Peyer's patch (tissue), 4 donors: ENCODE data around the gene C19orf12. TPM values are rescaled to one million over a fixed set of nuclear protein-coding genes. Genes with fewer than 3 reads are reported as not detected.

Source experiments
- DNase-seq, 3 donors: peaks; one replicate each; pipeline ENCODE4 v3.0.0-alpha.2; 2017 to 2019
- H3K27ac ChIP-seq, 4 donors: fragments of 200-600 bp; sonication (generic); one replicate each; pipeline ENCODE4 v1.5.1; 2016 to 2019
- H3K27me3 ChIP-seq, 2 donors: fragments of 200-600 bp; sonication (generic); one replicate each; pipeline ENCODE4 v1.5.1; 2019
- H3K36me3 ChIP-seq, 3 donors: fragments of 200-600 bp; sonication (generic); one replicate each; pipeline ENCODE4 v1.5.1; 2016 to 2019
- H3K4me1 ChIP-seq, 4 donors: fragments of 200-600 bp; sonication (generic); one replicate each; pipeline ENCODE4 v1.5.1; 2016 to 2019
- H3K4me3 ChIP-seq, 4 donors: fragments of 200-600 bp; sonication (generic); 1 replicate in 3 of 4; 2 replicates in 1 of 4; pipeline ENCODE4 v1.5.1; 2016 to 2019; ENCODE audit warnings: mild to moderate bottlenecking in 1 of 4
- H3K9me3 ChIP-seq, 4 donors: fragments of 200-600 bp; sonication (generic); one replicate each; pipeline ENCODE4 v1.5.1; 2016 to 2019; ENCODE audit warnings: mild to moderate bottlenecking in 1 of 4
- CTCF ChIP-seq, 6 experiments: fragments of 450-650 bp in 4 of 6; fragments of 200-600 bp in 2 of 6; sonication (generic) in 1 of 6; IDR thresholded peaks; one replicate each; pipeline ENCODE4 v1.5.1; 2017 to 2019; ENCODE audit warnings: antibody characterized with exemption in 6 of 6, mild to moderate bottlenecking in 3 of 6, moderate library complexity in 1 of 6
- POLR2A ChIP-seq, 2 donors: fragments of 450-650 bp; IDR thresholded peaks; one replicate each; pipeline ENCODE4 v1.5.1; 2017; ENCODE audit warnings: antibody characterized with exemption in 2 of 2, mild to moderate bottlenecking in 2 of 2, moderate library complexity in 2 of 2
- total RNA-seq, 4 donors: library from RNA; depleted of rRNA; stranded (reverse); fragments of >200 nt; gene quantifications; one replicate each; pipeline ENCODE4 v1.1.0, GENCODE V29; 2016

C19orf12 gene
- total RNA-seq, 4 donors from 2014 or later, result 18.2 to 49.1 (median 28.2) TPM

DNA sequence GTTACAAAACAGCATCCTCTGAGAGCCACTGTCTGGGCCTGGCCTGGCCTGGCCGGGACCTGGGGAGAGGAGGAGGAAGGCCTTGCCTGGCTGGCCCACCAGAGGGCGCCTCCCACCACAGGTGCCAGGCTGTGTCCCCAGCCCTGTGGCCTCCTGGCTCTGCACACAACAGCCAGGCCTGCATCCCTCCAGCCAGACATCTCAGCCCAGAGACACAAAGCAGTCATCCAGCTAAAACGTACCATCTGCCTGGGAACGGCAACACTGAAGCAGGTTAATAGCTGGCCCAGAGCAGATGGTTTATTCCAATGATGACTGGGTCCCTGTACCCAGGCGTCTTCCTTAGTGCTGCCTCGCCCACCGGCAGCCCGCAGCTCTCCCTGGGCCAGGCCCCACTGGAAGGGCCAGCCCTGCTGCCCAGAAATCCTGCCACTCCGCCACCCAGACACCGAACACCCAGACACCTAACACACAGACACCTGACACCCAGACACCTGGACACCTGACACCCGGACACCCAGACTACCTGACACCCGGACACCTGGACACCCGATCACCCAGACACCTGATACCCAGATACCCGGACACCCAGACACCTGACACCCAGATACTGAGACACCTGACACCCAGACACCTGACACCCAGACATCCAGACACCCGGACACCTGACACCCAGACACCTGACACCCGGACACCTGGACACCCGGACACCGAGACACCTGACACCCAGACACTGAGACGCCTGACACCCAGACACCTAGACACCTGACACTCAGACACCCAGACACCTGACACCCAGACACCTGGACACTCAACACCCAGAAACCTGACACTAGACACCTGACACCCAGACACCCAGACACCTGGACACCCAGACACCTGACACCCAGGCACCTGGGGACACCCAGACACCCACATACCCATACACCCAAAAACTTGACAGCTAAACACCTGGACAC lies 20.1 kb downstream of the C19orf12 start:
- Histone ChIP-seq H3K4me3 (no peak overlapping the region), H3K36me3 (no peaks in the 10 kb centered on the region), H3K27me3 (no peaks in the 10 kb centered on the region), H3K27ac (no peak overlapping the region), H3K4me1 (no peaks in the 10 kb centered on the region), H3K9me3 (peaks cover 0 to 5% (median 0%) of the 10 kb centered on the region in 4 donors)
- DNase-seq, result peak; percentile 80 to 91 (median 89)
- TF ChIP-seq POLR2A (IDR thresholded peaks at IDR 0.05) (no peak), CTCF (IDR thresholded peaks at IDR 0.05) (peak; percentile 51 to 95 (median 90))

DNA sequence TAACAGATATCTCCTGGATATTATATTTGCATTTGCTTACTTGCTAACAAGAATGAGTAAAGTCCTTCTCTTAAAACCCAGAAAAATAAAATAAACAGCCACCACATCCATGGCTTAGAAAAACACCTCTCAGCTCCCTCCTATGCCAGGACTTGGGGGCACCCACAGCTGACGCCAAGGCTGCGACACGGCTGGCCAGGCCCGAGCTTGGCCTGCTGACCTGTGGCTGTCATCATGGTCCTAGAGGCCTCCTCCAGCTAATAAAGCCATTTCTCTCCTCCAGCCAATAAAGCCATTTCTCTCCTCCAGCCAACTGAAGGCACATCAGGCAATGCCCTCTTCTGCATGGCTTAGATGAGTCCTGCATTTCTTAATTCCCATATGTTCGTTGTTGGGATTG lies 20.9 kb downstream of the C19orf12 start:
- no peak for TF ChIP-seq POLR2A (IDR thresholded peaks at IDR 0.05)
- no peak for TF ChIP-seq CTCF (IDR thresholded peaks at IDR 0.05)
- Histone ChIP-seq H3K4me1 (no peaks in the 10 kb centered on the region), H3K27me3 (no peaks in the 10 kb centered on the region), H3K9me3 (peaks cover 0 to 5% (median 0%) of the 10 kb centered on the region in 4 donors), H3K27ac (no peak overlapping the region), H3K4me3 (no peak overlapping the region), H3K36me3 (no peaks in the 10 kb centered on the region)
- DNase-seq, result no peak

- Histone ChIP-seq H3K36me3 (no peaks in the 10 kb centered on the region), H3K27me3 (no peaks in the 10 kb centered on the region), H3K4me3 (no peak overlapping the region), H3K27ac (no peak overlapping the region), H3K4me1 (no peaks in the 10 kb centered on the region), H3K9me3 (peaks cover 0 to 5% (median 0%) of the 10 kb centered on the region in 4 donors)
- peak in 1 of 3 donors; percentile 64 for DNase-seq
- TF ChIP-seq CTCF (IDR thresholded peaks at IDR 0.05) (peak in 4 of 6 experiments; percentile 38 to 51 (median 42)), POLR2A (IDR thresholded peaks at IDR 0.05) (no peak)
These were observed 24.2 kb downstream of the C19orf12 start for GRCh38 chr19:29690842-29691241.

DNA sequence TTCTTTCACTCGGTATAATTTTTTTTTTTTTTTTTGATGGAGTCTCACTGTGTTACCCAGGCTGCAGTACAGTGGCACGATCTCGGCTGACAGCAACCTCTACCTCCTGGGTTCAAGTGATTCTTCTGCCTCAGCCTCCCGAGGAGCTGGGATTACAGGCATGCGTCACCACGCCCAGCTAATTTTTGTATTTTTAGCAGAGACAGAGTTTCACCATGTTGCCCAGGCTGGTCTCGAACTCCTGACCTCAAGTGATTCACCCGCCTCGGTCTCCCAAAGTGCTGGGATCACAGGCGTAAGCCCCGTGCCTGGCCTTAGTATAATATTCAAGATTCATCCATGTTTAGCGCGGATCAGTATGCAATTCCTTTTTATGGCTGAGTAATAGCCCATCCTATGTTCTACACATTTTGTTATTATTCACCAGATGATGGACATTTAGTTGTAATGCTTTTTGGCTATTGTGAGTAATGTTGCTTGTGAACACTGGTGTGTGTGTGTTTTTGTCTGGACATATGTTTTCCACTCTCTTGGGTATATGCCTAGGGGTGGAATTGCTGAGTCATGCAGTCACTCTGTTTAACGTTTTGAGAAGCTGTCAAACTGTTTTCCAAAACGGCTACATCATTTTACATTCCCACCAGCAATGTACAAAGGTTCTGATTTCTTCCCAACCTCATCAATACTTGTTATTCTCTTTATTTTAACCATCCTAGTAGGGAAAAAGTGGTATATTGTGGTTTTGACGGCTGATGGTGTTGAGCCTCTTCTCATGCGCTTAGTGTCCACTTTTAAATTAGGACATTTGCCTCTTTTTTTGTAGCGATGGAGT lies 26.9 kb downstream of the C19orf12 start:
- no peak for TF ChIP-seq POLR2A (IDR thresholded peaks at IDR 0.05)
- no peak for TF ChIP-seq CTCF (IDR thresholded peaks at IDR 0.05)
- H3K9me3 ChIP-seq, result peaks cover 0 to 5% (median 0%) of the 10 kb centered on the region in 4 donors
- H3K27ac ChIP-seq, result no peak overlapping the region
- H3K27me3 ChIP-seq, result no peaks in the 10 kb centered on the region
- no peaks in the 10 kb centered on the region for H3K36me3 ChIP-seq
- no peaks in the 10 kb centered on the region for H3K4me1 ChIP-seq
- no peak for DNase-seq
- H3K4me3 ChIP-seq, result no peak overlapping the region

GRCh38 chr19:29687244-29687896 lies 27.7 kb downstream of the C19orf12 start:
- Histone ChIP-seq H3K27me3 (no peaks in the 10 kb centered on the region), H3K27ac (peak overlapping the region in 3 of 4 donors; percentile 20 to 60 (median 41)), H3K4me1 (no peaks in the 10 kb centered on the region), H3K4me3 (no peak overlapping the region), H3K9me3 (peaks cover 0 to 5% (median 0%) of the 10 kb centered on the region in 4 donors), H3K36me3 (no peaks in the 10 kb centered on the region)
- no peak for TF ChIP-seq POLR2A (IDR thresholded peaks at IDR 0.05)
- TF ChIP-seq CTCF (IDR thresholded peaks at IDR 0.05), result no peak
- DNase-seq, result peak in 1 of 3 donors; percentile 53
